ENCODE results near the gene STARD3NL.

DNA sequence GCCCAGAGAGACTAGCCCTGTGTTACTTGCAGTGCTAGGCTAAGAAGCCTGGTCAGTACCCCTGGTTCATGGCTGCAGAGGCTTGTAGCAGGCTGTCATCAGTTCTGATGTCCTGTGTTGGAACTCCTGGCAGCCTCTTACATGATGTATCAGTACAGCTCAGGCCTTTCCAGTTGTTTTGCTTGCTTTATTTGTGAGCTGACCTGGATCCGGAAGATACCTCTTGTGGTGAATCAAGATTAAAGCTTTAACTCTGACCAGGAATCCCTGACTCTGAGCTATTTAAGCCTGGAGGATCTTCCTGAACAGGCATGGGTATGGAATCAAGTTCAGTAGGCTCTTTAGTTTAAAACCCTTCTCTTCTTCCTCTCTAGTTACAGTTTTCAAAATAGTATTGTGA is 4.4 kb downstream of the STARD3NL start:
- TF ChIP-seq, protein P1, sequence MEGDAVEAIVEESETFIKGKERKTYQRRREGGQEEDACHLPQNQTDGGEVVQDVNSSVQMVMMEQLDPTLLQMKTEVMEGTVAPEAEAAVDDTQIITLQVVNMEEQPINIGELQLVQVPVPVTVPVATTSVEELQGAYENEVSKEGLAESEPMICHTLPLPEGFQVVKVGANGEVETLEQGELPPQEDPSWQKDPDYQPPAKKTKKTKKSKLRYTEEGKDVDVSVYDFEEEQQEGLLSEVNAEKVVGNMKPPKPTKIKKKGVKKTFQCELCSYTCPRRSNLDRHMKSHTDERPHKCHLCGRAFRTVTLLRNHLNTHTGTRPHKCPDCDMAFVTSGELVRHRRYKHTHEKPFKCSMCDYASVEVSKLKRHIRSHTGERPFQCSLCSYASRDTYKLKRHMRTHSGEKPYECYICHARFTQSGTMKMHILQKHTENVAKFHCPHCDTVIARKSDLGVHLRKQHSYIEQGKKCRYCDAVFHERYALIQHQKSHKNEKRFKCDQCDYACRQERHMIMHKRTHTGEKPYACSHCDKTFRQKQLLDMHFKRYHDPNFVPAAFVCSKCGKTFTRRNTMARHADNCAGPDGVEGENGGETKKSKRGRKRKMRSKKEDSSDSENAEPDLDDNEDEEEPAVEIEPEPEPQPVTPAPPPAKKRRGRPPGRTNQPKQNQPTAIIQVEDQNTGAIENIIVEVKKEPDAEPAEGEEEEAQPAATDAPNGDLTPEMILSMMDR (IDR thresholded peaks at IDR 0.05) = no peak
- TF ChIP-seq POLR2A (IDR thresholded peaks at IDR 0.05) = no peak

Data from esophagus squamous epithelium (tissue), 4 donors.